ENCODE measurements around the gene COG5.

DNA sequence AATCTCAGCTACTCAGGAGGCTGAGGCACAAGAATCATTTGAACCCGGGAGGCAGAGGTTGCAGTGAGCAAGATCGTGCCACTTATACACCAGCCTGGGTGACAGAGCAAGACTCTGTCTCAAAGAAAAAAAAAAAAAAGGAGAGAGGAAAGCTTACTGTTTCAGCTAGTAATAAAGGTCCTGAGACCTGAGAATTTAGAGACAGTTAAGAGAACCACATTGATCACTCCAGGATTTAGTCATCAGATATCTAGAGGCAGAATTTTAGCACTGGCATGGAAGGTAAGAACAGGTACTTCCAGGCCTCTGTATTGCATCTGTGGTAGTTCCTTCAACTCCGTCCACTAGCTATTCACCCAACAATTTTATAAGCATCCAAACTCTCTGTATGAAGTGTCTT, 7.8 kb downstream of the COG5 start:
- TF ChIP-seq, protein P1, sequence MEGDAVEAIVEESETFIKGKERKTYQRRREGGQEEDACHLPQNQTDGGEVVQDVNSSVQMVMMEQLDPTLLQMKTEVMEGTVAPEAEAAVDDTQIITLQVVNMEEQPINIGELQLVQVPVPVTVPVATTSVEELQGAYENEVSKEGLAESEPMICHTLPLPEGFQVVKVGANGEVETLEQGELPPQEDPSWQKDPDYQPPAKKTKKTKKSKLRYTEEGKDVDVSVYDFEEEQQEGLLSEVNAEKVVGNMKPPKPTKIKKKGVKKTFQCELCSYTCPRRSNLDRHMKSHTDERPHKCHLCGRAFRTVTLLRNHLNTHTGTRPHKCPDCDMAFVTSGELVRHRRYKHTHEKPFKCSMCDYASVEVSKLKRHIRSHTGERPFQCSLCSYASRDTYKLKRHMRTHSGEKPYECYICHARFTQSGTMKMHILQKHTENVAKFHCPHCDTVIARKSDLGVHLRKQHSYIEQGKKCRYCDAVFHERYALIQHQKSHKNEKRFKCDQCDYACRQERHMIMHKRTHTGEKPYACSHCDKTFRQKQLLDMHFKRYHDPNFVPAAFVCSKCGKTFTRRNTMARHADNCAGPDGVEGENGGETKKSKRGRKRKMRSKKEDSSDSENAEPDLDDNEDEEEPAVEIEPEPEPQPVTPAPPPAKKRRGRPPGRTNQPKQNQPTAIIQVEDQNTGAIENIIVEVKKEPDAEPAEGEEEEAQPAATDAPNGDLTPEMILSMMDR (conservative IDR thresholded peaks at IDR 0.05; ENCODE audit: low read depth, low read length): no peak
- TF ChIP-seq EZH2 (IDR thresholded peaks at IDR 0.05; ENCODE audit: borderline replicate concordance, low read depth, low read length, poor library complexity, severe bottlenecking): no peak
